Adrenal gland (tissue), 12 donors: ENCODE data around the gene GPC5. TPM values are rescaled to one million over a fixed set of nuclear protein-coding genes. Genes with fewer than 3 reads are reported as not detected.

Source experiments
- DNase-seq, 7 donors: peaks; one replicate each; pipeline ENCODE4 v3.0.0-alpha.2; 2019 to 2020
- H3K27ac ChIP-seq, 5 donors: fragments of 200-600 bp; sonication (generic) in 4 of 5; 1 replicate in 3 of 5; 2 replicates in 2 of 5; pipeline versions ENCODE4 v1.5.1 to v1.8.0; 2016 to 2020; ENCODE audit warnings: mild to moderate bottlenecking in 1 of 5
- H3K27me3 ChIP-seq: fragments of 200-600 bp; 2 replicates; pipeline ENCODE4 v1.8.0; 2021
- H3K36me3 ChIP-seq, 2 donors: fragments of 200-600 bp; replicated peaks in 1 of 2; 1 replicate in 1 of 2; 2 replicates in 1 of 2; pipeline versions ENCODE4 v1.5.1 to v1.8.0; 2018 to 2022
- H3K4me1 ChIP-seq, 2 donors: fragments of 200-600 bp; replicated peaks in 1 of 2; 1 replicate in 1 of 2; 2 replicates in 1 of 2; pipeline versions ENCODE4 v1.5.1 to v1.8.0; 2018 to 2021
- H3K4me3 ChIP-seq, 4 donors: fragments of 200-600 bp; sonication (generic) in 3 of 4; one replicate each; pipeline ENCODE4 v1.5.1; 2016 to 2018
- H3K9me3 ChIP-seq, 3 donors: fragments of 200-600 bp; sonication (generic) in 1 of 3; replicated peaks in 1 of 3; 1 replicate in 2 of 3; 2 replicates in 1 of 3; pipeline versions ENCODE4 v1.5.1 to v1.8.0; 2016 to 2021
- CTCF ChIP-seq, 6 experiments: fragments of 450-650 bp in 4 of 6; fragments of 200-600 bp in 2 of 6; sonication (generic) in 1 of 6; IDR thresholded peaks; 1 replicate in 5 of 6; 2 replicates in 1 of 6; pipeline versions ENCODE4 v1.5.1 to v1.8.0; 2016 to 2021; ENCODE audit warnings: antibody characterized with exemption in 6 of 6, mild to moderate bottlenecking in 2 of 6, moderate library complexity in 1 of 6
- POLR2A ChIP-seq, 2 donors: fragments of 450-650 bp; IDR thresholded peaks; one replicate each; pipeline ENCODE4 v1.6.1; 2017; ENCODE audit warnings: antibody characterized with exemption in 2 of 2, mild to moderate bottlenecking in 2 of 2, moderate library complexity in 1 of 2
- WGBS, 4 donors: extraction: QIAGEN DNeasy Blood & Tissue Kit in 2 of 4; methylation state at CpG; one replicate each; pipeline versions ENCODE4 v1.1.5 to v1.1.7; 2013 to 2017; 5-methylcytosine and 5-hydroxymethylcytosine counted together
- intact Hi-C, 2 donors: fragments of 100-400 bp; cut with DNase I; formaldehyde crosslinking; loops; one replicate each; pipeline versions ENCODE4 v1.14.1 to v1.15.0; 2022 to 2023
- polyA plus RNA-seq, 3 donors: library from polyadenylated mRNA; stranded (reverse); fragments of 200-250 nt in 2 of 3; fragments of 350-450 nt in 1 of 3; fragmentation: Illumina TruSeq in 1 of 3; extraction: RNeasy Lipid Tissue Mini Kit (QIAGEN cat#74804) in 1 of 3; gene quantifications; one replicate each; pipeline ENCODE4 v1.2.3, GENCODE V29; 2013 to 2014
- total RNA-seq, 9 donors: library from RNA; depleted of rRNA in 4 of 9; stranded (reverse); fragments of >200 nt in 4 of 9; fragments of 120-200 nt in 1 of 9; fragmentation: NEBNext Ultra II Directional in 1 of 9; extraction: Animal tissue kit (Norgen Biotek cat#: 25700) in 1 of 9; gene quantifications; one replicate each; pipeline versions ENCODE4 v1.1.0 to v1.2.4, GENCODE V29; 2013 to 2023
- donor health status: healthy with polysubstance abuse.
- donor health status: Bipolar disorder and iron deficiency.
- donor health status: DM: yes; HTN: yes; CAD: no.
- donor health status: DM: no; HTN: no; CAD: no.
- donor health status: DM: no; HTN: no; CAD: no.
- donor health status: DM: yes; HTN: yes; CAD: no.

The GPC5 gene
- total and polyA plus RNA-seq, 12 donors: 0.24 to 7.7 (median 2.1) TPM; not detected in 4

- DNase-seq: no peak
- intact Hi-C loops: no loop called here
- Histone ChIP-seq H3K9me3 (no peaks in the 10 kb centered on the region), H3K36me3 (no peaks in the 10 kb centered on the region), H3K27ac (no peak overlapping the region), H3K4me3 (no peak overlapping the region), H3K4me1 (no peaks in the 10 kb centered on the region), H3K27me3 (no peaks in the 10 kb centered on the region)
- TF ChIP-seq CTCF (IDR thresholded peaks at IDR 0.05) (no peak), POLR2A (IDR thresholded peaks at IDR 0.05) (no peak)
- WGBS, 4 donors: 75 to 79% (median 76%) methylated on average over 3 of the region's 3 CpGs
These were observed 124.7 kb downstream of the GPC5 start for GRCh38 chr13:91523116-91523515.

GRCh38 chr13:91526543-91527033 lies 128.2 kb downstream of the GPC5 start:
- WGBS, 4 donors: 79 to 88% (median 82%) methylated on average over 3 of the region's 3 CpGs
- intact Hi-C loops: no loop called here
- no peaks in the 10 kb centered on the region for H3K4me1 ChIP-seq
- no peaks in the 10 kb centered on the region for H3K27me3 ChIP-seq
- H3K27ac ChIP-seq: no peak overlapping the region
- H3K9me3 ChIP-seq: peaks cover 0 to 4% (median 0%) of the 10 kb centered on the region in 3 donors
- TF ChIP-seq CTCF (IDR thresholded peaks at IDR 0.05): no peak
- no peak for TF ChIP-seq POLR2A (IDR thresholded peaks at IDR 0.05)
- H3K4me3 ChIP-seq: no peak overlapping the region
- no peak for DNase-seq
- no peaks in the 10 kb centered on the region for H3K36me3 ChIP-seq

DNA sequence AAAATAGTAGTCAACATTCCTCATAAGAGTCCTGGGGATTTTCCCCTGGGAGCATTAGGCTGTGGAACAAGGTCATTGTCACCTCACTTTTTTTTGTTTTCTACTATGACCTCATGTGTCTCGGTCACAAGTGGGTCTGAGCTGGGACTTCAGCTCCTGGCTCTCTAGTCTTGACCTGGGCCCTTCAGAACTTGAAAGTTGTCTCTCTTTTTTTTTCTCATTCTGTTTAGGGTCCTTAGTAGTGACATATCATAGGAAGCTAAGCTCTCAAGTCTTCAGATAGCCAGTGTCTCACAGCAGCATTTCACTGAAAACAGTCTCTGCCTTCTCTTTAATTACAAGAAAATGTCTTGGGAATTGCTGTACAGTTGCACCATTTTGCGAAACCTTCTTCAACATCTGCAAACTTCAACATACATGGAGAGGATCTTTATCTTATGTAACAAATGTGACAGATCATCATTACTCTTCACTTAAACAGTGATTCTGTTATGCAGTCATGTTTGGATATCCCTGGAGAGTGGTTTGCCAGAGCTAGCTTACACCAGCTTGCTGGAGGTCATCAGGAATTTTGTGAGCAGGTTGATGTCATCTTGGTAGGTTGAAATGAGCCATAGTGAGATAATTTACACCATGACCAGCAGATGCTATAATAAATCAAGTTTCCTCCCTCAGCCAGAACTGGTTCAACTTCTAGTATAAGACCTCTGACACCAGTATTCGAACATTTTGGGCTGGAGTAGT lies 131.5 kb downstream of the GPC5 start:
- H3K27me3 ChIP-seq: no peaks in the 10 kb centered on the region
- H3K36me3 ChIP-seq: no peaks in the 10 kb centered on the region
- DNase-seq: no peak
- H3K4me1 ChIP-seq: no peaks in the 10 kb centered on the region
- 58 to 80% (median 68%) methylated on average over 3 of the region's 3 CpGs for WGBS, 4 donors
- H3K9me3 ChIP-seq: peaks cover 0 to 5% (median 0%) of the 10 kb centered on the region in 3 donors
- no peak overlapping the region for H3K4me3 ChIP-seq
- no peak for TF ChIP-seq POLR2A (IDR thresholded peaks at IDR 0.05)
- no peak for TF ChIP-seq CTCF (IDR thresholded peaks at IDR 0.05)
- no peak overlapping the region for H3K27ac ChIP-seq
- intact Hi-C loops: no loop called here

DNA sequence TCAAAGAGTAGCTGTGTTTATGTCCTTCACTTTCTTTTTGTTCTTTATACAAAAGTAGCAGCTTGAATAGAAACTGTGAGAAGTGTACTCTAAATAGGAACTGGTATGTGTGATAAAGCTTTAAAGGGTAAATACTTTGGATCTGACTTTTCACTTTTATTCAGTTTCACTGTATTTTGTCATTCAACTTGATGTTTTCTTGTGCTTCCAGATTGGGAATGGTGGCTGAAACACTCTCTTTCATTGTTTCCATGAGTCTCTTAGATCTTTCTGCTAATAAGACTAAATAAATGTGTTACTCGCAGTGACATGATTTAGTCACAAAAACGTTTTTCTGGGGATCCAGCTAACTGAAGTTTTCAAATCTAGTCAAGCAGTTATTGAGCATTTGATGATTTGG lies 133.2 kb downstream of the GPC5 start:
- no peaks in the 10 kb centered on the region for H3K36me3 ChIP-seq
- no peak for DNase-seq
- intact Hi-C loops: no loop called here
- H3K9me3 ChIP-seq: peaks cover 0 to 5% (median 0%) of the 10 kb centered on the region in 3 donors
- H3K4me3 ChIP-seq: no peak overlapping the region
- H3K27me3 ChIP-seq: no peaks in the 10 kb centered on the region
- WGBS, 4 donors: 48 to 58% (median 53%) methylated on average over 2 of the region's 2 CpGs
- H3K27ac ChIP-seq: no peak overlapping the region
- H3K4me1 ChIP-seq: no peaks in the 10 kb centered on the region
- TF ChIP-seq POLR2A (IDR thresholded peaks at IDR 0.05): no peak
- no peak for TF ChIP-seq CTCF (IDR thresholded peaks at IDR 0.05)
